Spleen (tissue), 7 donors: Measurements from ENCODE around the gene MAP3K1.
"Not testable (repeated sequence)": the region's sequence is repeated elsewhere in the genome, so short reads cannot be mapped to it uniquely, and the experiment has no call there.

Experiments used
- POLR2A ChIP-seq, 3 donors: fragments of 450-650 bp; IDR thresholded peaks; one replicate each; pipeline ENCODE4 v1.5.1; 2017; ENCODE audit warnings: antibody characterized with exemption in 3 of 3, mild to moderate bottlenecking in 1 of 3
- POLR2AphosphoS5 ChIP-seq, 3 donors: sonication (generic); formaldehyde crosslinking; IDR thresholded peaks; one replicate each; pipeline ENCODE4 v1.5.1; 2017; ENCODE audit warnings: antibody characterized with exemption in 3 of 3
- TF ChIP-seq, protein P1 (sequence below), 11 experiments: fragments of 200-600 bp in 7 of 11; fragments of 450-650 bp in 4 of 11; sonication (generic) in 4 of 11; IDR thresholded peaks in 8 of 11; conservative IDR thresholded peaks in 3 of 11; 1 replicate in 7 of 11; 2 replicates in 4 of 11; pipeline versions ENCODE4 v1.4.0 to v1.8.0; 2016 to 2021; ENCODE audit warnings: antibody characterized with exemption in 11 of 11, inconsistent platforms in 4 of 11, mild to moderate bottlenecking in 1 of 11
- donor health status: DM: no; HTN: no; CAD: no; lungs with moderate emphysema.
- donor health status: DM: no; HTN: no; CAD: no.
- donor health status: DM: no; HTN: no; CAD: no.

DNA sequence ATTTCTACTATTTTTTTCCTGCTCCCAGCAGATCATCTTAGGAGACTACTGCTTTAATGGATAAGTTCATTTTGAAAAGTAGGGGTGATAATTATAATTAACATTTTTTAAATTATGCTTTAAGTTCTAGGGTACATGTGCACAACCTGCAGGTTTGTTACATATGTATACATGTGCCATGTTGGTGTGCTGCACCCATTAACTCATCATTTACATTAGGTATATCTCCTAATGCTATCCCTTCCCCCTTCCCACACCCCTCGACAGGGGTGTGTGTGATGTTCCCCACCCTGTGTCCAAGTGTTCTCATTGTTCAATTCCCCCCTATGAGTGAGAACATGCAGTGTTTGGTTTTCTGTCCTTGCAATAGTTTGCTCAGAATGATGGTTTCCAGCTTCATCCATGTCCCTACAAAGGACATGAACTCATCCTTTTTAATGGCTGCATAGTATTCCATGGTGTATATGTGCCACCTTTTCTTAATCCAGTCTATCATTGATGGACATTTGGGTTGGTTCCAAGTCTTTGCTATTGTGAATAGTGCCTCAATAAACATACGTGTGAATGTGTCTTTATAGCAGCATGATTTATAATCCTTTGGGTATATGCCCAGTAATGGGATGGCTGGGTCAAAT, 39.0 kb upstream of the MAP3K1 start:
- TF ChIP-seq, protein P1, sequence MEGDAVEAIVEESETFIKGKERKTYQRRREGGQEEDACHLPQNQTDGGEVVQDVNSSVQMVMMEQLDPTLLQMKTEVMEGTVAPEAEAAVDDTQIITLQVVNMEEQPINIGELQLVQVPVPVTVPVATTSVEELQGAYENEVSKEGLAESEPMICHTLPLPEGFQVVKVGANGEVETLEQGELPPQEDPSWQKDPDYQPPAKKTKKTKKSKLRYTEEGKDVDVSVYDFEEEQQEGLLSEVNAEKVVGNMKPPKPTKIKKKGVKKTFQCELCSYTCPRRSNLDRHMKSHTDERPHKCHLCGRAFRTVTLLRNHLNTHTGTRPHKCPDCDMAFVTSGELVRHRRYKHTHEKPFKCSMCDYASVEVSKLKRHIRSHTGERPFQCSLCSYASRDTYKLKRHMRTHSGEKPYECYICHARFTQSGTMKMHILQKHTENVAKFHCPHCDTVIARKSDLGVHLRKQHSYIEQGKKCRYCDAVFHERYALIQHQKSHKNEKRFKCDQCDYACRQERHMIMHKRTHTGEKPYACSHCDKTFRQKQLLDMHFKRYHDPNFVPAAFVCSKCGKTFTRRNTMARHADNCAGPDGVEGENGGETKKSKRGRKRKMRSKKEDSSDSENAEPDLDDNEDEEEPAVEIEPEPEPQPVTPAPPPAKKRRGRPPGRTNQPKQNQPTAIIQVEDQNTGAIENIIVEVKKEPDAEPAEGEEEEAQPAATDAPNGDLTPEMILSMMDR (IDR thresholded peaks at IDR 0.05 in 8 of 11, conservative IDR thresholded peaks at IDR 0.05 in 3 of 11), result not testable (repeated sequence)
- TF ChIP-seq POLR2A, POLR2AphosphoS5 (IDR thresholded peaks at IDR 0.05): not testable (repeated sequence)
